IPS DF 4.7 (cell line): ENCODE results near the gene RAB27B.
"Not testable (repeated sequence)": the region's sequence is repeated elsewhere in the genome, so short reads cannot be mapped to it uniquely, and the experiment has no call there.

Source experiments
- DNase-seq: peaks from one replicate; pipeline ENCODE4 v3.0.0-alpha.2; 2013; ENCODE audit warnings: low spot score; ENCODE audit errors: extremely low read depth

Gene RAB27B

GRCh38 chr18:54828281-54828881 lies at the start of gene RAB27B:
RAB27B (plus strand) TSS chr18:54828477; CDS start chr18:54877586, 49,109 bp downstream.
- peak; percentile 60 for DNase-seq

- no peak for DNase-seq
Measured at GRCh38 chr18:54780285-54780861, 47.9 kb upstream of the RAB27B start.

DNA sequence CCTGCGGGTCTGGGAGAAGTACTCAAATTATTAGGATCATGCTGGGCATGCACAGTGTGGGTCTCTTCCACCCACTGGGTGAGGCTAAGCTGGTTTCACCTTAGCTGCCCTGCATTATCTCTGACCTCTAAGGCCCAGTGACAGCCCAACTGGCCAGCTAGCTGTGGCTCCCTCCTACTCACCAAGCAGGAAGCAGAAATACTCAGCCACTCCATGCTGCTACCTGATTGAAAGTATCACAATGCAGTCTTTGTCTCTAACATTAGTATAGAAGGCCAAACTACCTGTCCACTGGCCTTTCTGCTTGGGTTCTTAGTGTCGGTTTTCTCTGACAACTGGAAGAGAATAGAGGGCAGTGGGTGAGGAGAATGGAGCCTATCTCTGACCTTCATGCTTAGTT lies 47.3 kb upstream of the RAB27B start:
- no peak for DNase-seq

DNA sequence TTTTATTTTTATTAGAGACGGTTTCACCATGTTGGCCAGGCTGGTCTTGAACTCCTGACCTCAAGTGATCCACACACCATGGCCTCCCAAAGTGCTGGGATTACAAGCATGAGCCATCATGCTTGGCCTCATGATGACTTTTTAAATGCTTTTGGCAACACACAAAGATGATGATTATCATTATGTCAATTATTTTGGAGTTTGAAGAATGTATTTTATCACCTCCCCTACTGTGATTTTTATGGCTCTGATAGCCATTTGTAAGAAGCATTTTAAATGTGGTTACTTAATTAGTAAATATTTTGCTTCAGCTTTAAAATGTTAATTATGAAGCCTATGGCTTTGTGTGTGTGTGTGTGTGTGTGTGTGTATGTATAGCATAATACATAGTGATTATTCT lies 45.1 kb upstream of the RAB27B start:
- DNase-seq = no peak

GRCh38 chr18:54786206-54786605 lies 42.1 kb upstream of the RAB27B start:
- DNase-seq = no peak

DNA sequence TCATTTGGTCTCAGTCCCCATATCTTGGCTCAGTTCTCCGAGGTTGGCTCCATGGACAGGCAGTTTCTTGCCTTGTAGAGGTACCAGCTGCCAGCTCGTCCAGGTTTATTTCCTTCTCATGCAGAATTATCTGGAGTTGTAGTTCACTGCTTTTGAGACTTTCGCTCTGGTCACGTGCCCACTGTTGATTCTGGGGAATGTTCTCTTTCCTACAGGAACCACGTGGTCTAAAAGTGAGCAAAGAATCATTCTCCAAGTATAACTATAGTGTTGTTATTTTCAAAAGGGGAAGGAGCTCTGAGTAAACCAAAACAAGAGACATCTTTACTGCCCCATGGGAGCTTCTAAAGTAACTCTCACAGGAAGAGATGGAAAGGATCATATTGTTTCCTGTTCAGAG lies 41.2 kb upstream of the RAB27B start:
- DNase-seq = no peak

DNA sequence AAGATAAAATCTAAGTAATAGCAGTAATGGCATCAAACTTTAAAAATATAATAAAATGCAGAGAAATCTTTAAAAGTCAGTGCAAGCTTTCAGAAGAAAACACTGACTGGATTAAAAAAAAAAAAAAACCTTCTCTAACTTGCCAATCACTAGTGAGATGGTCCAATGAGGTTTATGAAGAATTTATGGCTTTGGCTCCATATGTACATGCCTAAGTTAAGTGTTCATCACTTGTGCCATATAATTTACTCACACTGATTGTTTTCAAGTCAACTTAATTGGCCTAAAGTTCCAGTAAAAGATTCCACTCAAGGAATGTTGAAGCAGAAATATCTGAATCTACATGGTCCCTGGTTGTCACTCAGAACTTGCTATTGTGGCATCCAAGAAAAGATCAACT lies 40.7 kb upstream of the RAB27B start:
- no peak for DNase-seq

DNA sequence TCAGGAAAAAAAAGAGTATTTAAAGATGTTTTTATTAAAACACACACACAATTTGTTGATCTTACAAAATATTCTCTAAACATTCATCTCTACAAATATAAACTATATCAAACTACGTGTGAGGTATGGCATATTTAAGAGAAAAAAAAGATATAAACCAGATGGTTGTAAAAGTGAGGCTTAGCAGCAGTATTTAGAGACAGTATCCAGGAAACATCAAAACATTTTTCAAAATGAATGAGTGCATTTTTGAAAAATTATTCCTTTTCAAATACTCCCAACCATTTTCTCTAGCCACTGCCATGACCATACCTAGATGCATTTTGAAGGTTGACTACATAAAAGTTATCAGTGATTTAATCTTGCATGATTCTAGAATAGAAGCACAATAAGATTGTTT lies 38.2 kb upstream of the RAB27B start:
- DNase-seq = no peak

DNA sequence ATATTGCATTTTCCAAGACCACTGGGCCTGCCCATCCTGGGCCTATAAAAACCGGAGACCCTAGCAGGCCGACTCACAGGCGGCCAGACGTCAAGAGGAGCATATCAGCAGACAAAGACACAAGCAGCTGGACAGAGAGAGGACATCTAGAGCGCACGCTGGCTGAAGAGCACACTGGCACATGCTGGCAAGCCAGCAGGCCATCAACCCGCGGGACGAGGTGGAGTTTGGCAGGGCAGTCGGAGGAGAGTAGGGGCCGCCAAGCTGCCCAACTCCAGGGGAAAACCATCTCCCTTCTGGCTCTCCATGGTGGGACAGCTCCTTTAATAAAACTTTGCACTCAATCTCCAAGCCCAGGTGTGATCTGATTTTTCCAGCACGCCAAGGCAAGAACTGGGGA lies 36.6 kb upstream of the RAB27B start:
- no peak for DNase-seq

- DNase-seq = no peak
Measured at GRCh38 chr18:54792079-54792478, 36.2 kb upstream of the RAB27B start.

GRCh38 chr18:54794823-54795222 lies 33.5 kb upstream of the RAB27B start:
- no peak for DNase-seq

DNA sequence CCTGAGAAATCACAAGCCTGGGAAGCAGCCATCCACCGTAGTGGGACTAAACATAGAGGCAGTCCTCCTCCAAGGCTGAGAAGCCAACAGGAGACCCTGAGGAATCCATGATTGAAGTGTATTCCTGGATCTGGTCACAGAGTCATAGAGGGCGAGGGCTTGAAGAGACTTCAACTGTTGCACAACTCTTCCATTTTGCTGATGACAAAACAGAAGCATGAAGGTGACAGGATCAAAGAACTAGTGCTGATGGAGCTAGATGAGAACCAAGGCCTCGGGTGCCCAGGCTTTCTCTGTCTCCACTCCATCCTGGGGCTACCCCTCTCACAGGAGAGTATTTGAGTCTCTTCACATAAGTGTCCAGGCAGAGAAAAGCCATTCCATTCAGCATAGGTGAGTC lies 30.1 kb upstream of the RAB27B start:
- DNase-seq = no peak

- DNase-seq = no peak
Measured at GRCh38 chr18:54801374-54801773, 26.9 kb upstream of the RAB27B start.

GRCh38 chr18:54802178-54802577 lies 26.1 kb upstream of the RAB27B start:
- no peak for DNase-seq

DNA sequence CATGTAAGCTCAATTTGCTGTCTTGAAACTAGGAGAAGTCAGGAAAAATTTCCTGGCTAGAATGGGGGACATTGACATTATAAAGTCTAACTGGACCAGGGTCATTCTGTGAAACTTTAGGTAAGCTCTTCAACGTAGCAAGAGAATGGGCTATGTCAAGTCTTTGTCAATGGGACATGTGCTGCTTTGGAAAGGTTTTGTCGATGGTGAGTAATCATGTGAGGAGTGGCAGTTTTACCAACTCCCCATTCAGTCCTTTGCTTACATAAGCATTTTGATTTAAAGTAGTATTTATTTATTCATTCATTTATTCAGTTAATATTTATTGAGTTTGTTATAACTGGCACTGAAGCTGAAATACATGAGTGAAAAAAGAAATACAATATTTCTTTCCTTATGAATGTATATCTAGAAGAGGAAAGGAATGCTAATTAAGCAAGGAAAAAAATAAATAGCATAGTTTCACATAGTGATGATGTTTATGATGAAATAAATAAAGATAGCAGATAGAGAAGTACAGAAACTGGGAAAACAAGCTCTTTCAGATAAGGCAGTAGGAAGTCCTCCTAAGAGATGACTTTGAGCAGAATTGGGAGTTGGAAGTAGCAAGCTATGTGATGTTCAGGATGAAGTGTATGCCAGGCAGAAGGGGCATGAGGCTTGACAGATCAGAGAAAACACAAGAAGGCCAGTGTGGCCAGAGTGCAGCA lies 25.4 kb upstream of the RAB27B start:
- DNase-seq = no peak

DNA sequence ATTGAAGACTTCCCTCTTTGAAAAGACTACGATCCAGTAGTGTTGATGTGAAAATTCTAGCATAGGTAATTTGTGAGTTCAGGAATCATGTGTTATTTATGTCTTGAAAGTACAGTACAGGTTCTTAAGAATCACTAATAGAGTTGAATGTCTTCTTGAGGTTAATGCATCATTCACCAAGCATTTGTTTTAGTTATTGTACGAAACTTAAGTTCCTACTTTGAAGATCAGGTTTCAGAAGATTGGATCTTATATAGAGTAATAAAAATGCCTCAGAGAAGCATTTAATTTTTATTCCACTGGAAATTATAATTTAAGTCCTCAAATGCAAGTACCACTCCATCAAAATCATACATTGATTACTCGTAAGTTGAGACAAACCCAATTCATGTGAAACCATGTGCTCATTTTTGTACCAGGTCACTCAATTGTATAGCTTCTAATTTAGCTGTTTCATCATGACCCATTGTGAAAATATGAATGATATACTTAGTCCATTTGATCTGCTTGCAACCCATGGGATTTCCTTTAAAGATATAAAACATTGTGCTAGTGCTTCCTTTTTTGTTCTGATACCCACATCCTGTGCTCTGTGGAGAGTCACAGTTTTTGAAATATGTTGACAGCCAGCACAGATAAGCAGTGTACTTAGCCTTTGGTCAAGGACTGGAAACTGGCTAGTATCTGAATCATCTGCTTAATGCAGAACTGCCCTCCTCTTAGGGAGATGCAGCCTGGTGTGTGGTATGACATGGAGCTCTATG lies 22.5 kb upstream of the RAB27B start:
- no peak for DNase-seq

- no peak for DNase-seq
Measured at GRCh38 chr18:54806526-54806925, 21.8 kb upstream of the RAB27B start.

GRCh38 chr18:54807303-54807702 lies 21.0 kb upstream of the RAB27B start:
- no peak for DNase-seq

DNA sequence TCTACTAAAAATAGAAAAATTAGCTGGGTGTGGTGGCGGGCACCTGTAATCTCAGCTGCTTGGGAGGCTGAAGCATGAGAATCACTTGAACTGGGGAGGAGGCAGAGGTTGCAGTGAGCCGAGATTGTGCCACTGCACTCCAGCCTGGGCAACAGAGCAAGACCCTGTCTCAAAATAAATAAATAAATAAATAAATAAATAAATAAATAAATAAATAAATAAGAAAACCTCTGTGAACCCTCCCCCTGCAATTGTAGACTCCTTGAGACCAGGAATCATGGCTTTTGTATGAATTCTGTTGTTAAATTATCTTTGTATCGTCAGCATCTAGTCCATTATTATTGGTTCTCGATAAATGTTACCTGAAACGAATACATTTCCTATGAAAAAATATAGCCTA lies 17.6 kb upstream of the RAB27B start:
- DNase-seq = not testable (repeated sequence)

GRCh38 chr18:54812885-54813284 lies 15.4 kb upstream of the RAB27B start:
- DNase-seq = no peak

- DNase-seq = no peak
Measured at GRCh38 chr18:54813305-54813704, 15.0 kb upstream of the RAB27B start.

DNA sequence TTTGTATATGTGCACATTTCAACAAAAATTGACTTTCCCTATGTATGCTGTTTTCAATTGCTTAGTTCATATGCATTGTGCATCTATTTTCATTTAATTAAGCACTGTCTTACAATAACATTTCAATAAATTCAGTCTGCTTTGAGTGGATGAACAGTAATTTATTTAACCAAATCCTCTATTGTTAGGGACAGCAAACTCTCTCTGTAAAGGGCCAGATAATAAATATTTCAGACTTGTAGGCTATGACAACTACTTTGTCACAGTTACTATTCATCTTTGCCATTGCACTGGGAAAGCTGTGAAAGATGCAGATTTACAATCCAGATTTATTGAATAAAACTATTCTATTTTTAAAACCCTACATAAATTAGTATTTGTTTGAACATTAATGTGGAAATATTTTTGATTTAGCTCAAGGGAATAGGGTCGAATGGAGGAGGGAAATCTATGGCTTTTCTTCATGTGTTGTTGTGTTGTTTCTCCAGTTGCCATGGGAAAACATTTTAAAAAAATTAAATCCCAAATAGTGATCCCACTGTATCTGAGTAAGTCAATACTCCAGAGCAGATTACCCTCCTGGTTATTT lies 14.2 kb upstream of the RAB27B start:
- DNase-seq = no peak
